Dermis blood vessel endothelial cell (primary cell): Measurements from ENCODE around the gene JOSD2. TPM values are rescaled to one million over a fixed set of nuclear protein-coding genes. Genes with fewer than 3 reads are reported as not detected.

Experiments used
- DNase-seq: peaks from one replicate; pipeline ENCODE4 v3.0.0; 2010
- total RNA-seq: library from RNA; depleted of rRNA; stranded (reverse); fragments of >200 nt; gene quantifications from 2 replicates; pipeline ENCODE4 v1.2.3, GENCODE V29; 2014

The JOSD2 gene
- total RNA-seq, 1 donor from 2014 or later, result 18.0 TPM

GRCh38 chr19:50512999-50513745, 2.2 kb upstream of the JOSD2 start:
- DNase-seq, result no peak

DNA sequence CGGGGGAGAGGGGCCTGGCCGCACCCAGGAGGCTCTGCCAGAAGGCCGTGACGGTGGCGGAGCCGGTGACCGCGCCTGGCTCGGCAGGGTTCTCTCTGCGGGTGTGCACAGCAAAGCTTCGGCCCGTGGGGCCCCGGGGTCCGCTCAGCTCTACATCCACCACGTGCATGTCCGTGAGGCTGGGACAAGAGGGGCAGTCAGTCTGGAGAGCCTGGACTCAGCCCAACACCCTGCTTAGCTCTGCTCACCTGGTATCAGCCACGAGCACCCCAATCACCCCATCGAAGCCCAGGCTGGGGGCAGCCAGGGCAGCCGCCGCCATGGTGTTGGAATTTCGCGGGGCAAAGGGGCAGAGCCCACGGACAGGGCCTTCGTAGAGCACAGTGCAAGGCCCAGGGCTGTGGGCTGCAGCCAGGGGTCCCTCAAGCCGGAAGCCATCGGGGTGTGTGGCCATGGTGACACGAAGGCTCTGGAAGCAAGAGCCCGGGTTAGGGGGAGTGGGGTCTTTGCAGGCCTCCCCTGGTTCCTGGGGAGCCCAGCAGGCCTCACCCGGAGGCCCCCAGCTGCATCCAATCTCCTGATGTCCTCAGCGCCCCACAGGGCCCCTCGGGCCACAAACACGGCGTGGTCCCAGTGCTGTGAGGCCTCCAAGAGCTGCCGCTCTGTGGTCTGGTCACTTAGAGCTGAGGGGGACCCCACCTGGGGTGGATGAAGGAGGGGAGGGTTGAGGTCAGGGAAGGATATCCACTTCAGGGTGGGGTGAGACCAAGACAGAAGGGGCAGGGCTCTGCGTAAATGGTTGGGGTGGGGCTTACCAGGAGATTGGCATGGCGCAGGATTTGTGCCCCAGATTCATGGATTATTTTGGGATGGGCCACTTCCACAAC, 1.4 kb upstream of the JOSD2 start:
- DNase-seq, result no peak

DNA sequence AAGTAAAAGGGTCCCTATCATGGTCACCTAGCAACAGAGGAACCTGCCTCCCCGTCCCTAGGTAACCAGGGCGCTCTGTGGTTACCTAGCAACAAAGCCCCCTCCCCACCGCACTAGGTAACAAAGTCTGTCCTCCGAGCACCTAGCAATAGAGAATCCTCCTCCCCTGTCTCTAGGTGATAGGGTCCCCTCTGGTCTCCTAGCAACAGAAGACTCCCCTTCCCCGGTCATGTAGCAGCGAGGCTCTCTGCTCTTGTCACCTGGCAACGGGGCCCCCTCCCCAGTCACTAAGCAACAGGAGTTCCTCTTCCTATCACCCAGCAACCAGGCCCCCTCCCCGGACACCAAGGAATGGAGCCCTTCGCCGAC, 307 bp downstream of the JOSD2 start:
- no peak for DNase-seq

DNA sequence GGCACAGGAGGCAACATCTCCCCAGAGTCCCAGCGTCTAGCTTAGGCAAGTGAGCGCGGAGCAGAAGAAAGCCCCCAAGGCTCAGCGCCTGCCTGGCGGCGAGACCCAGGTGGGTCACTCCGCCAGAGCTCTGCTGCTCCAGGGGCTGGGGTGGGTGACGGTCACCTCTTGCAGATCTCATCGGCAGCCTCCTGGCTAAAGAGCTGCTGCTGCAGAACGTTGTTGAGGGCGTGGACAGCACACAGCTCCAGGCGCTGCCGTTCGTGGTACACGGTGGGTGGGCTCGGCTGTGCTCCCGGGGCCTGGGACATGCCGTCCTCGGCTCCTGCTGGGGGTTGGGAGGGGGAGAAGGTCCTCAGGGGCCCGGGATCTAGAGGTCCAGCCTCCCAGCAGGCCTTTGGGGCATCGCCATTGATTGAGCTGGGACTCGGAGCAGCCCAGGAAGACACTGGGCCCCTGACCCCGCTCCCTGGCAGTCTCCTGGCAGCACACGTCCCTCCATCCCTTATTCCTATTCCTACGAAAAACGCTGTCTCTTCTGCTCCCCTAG, 795 bp downstream of the JOSD2 start:
- no peak for DNase-seq

DNA sequence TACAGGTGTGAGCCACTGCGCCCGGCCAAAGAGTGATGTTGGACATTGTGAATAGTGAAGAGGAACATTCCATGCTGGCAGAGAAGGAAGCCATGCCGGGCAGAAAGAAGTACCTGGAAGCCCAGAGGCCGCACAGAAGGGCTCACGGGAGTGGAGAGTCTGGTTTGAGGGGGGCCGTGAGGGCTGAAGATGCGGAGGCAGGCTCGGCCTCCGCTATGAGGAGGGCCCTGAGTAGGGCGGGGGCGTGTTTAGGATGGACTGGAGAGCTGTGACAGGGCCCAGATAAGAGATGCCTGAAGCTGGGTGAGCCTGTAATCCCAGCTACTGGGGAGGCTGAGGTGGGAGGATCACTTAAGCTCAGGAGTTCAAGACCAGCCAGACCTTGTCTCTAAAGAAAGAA, 1.6 kb downstream of the JOSD2 start:
- no peak for DNase-seq

DNA sequence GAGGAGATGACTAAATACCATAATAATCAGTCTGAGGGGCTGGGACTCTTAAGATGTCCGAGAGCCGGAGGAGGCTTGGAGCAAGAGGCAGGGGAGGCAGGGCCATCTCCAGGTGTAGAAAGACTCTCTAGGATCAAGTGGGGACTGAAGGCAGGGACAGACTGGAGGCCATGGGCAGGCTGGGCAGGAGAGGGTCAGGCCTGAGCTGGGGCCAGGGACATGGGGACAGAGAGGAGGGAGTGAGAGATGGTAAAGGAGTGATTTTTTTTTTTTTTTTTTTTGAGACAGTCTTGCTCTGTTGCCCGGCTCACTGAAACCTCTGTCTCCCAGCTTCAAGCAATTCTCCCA, 2.2 kb downstream of the JOSD2 start:
- DNase-seq, result no peak

GRCh38 chr19:50507376-50507775, 3.6 kb downstream of the JOSD2 start:
- no peak for DNase-seq

GRCh38 chr19:50506700-50507099, 4.3 kb downstream of the JOSD2 start:
- DNase-seq, result no peak

DNA sequence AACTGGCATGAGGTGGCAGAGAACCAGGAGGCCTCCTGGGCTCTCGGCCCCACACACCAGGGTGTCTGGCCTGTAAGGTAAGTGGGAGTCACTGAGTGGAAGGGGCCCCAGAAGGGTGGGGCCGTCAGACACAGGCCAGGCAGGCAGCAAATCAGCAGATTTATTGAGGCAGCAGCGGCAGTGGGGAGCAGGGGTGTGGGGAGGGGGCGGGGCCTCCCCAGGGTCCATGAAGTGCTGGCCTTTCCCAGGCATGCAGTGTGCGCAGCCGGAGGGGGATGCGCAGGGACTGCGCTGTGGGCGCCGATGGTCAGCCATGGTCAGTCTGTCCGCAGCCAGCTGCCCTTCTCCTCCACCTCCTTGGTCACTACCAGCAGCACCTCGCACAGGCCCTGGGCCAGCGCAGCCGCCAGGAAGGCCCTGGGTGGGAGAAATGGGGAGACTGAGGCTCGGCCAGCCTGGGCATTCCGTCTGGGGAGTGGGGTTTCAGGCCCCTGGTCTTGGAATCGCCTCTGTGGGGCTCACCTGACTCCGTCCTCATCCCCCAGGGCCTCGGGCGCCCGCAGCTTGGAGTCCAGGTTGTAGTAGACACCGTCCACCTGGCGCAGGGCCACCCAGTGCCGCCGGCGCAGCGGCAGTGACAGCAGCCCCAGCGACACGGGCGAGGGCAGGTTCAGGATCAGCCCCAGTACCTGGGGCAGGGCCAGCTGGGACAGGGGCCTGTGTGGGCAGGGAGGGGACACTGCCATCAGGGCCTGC, 5.0 kb downstream of the JOSD2 start:
- no peak for DNase-seq

DNA sequence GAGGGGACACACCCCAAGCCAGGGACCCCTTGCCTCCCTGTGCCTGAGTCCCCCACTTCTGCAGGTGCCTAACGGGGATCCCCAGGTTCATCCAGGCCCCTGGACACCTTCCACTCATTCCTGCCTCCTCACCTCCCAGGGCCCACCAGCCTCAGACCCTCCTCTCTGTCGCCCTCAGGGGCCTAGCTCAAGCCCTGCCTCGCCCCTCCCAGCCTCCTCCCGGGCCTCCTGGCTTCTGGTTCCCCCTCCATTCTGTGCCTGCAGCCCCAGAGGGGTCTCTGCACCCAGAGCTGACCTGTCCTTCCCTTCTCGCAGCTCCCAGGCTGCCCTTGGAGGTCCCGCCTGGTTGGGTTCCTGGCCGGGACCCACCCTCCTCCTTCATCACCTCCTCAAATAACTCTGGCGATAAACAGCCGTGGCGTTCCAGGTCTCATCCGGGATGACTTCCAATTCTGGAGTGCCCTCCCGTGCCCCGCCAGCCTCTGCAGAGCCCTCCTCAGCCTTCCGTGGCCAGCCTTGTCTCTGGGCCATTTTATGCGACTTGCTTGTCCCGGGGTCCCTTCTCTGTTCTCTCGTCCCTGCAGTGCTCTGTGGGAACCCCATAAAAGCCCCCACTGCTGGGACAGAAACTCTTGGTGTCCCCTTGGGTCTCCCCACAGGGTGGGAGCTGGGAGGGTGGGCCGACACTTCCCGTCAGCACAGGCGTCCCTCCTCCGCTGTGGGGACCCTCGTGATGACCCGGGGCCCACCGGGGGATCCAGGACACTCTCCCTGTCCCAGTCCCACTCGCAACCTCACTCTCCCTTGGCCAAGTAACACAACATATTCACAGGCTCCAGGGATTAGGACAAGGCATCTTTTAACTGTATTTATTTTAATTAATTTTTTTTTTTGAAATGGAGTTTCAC, 9.2 kb downstream of the JOSD2 start:
- no peak for DNase-seq

- DNase-seq, result no peak
These were observed 9.8 kb downstream of the JOSD2 start for GRCh38 chr19:50501186-50501567.

- DNase-seq, result no peak
These were observed 10.2 kb downstream of the JOSD2 start for GRCh38 chr19:50500753-50501151.

DNA sequence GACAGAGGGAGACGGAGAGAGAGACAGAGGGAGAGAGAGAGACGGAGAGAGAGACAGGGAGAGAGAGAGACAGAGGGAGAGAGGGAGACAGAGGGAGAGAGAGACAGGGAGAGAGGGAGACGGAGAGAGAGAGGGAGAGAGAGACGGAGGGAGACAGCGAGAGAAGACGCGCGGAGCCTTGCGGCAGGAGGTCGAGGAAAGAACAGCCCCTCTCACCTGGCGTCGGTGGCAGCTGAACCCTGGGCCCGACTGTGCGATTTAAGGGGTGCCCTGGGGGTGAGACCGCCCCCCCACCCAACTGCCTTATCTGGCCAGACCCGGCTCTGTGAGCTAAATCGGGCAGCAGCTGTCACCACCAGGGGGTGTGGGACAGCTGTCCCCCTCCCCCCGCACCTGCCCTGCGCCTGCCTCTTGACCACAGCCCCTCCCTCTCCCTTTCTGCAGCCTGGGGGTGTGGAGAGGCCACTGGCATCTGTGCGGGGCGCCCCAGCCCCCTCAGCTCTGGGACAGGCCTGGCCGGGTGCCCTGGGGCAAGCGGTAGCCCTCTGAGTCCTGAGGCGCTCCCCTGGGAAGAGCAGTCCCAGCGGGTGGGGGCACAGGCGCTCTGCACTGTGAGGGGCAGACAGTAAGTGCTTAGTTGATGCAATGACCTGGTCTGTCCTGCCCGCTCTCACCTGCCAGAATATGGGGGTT, 10.8 kb downstream of the JOSD2 start:
- no peak for DNase-seq

DNA sequence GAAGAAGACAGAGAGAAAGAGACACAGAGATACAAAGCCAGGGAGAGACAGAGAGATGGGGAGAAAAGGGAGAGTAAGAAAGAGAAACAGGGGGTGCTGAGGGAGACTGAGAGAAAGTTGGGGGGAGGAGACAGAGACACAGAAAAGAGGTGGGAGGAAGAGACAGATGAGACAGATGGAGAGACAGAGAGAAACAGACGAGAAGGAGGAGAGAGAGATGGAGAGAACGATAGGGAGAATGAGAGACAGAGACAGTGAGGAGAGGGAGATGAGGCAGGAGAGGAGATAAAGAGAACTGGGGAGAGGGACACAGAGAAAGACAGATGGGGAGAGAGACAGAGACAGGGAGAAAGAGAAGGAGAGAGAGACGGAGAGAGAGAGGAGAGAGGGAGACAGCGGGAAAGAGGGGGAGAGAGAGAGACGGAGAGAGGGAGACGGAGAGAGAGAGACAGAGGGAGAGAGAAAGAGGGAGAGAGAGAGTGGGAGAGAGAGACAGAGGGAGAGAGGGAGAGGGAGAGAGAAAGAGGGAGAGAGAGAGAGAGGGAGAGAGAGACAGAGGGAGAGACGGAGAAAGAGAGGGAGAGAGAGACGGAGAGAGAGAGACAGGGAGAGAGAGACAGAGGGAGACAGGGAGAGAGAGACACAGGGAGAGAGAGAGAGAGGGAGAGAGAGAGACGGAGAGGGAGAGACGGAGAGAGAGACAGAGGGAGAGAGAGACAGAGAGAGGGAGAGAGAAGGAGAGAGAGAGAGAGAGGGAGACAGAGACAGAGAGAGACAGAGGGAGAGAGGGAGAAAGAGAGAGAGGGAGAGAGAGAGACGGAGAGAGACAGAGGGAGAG, 12.6 kb downstream of the JOSD2 start:
- DNase-seq, result no peak

DNA sequence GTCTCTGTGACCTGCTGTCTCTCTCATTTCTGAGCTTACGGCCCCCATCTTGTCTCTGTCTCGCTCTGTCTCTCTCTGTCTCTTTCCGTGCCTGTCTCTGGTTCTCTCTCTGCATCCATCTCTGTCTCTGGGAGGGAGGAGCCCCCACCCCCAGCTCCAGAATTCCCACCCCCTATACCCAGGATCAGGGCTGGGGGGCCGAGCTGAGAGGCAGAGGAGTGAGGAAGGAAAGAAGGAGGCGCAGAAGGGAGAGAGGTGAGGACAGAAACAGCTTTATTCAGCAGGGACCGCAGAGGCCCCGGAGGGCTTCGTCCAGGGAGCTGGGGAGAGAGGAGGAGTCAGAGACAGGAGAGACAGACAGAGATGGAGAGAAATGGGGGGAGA, 14.0 kb downstream of the JOSD2 start:
- no peak for DNase-seq

DNA sequence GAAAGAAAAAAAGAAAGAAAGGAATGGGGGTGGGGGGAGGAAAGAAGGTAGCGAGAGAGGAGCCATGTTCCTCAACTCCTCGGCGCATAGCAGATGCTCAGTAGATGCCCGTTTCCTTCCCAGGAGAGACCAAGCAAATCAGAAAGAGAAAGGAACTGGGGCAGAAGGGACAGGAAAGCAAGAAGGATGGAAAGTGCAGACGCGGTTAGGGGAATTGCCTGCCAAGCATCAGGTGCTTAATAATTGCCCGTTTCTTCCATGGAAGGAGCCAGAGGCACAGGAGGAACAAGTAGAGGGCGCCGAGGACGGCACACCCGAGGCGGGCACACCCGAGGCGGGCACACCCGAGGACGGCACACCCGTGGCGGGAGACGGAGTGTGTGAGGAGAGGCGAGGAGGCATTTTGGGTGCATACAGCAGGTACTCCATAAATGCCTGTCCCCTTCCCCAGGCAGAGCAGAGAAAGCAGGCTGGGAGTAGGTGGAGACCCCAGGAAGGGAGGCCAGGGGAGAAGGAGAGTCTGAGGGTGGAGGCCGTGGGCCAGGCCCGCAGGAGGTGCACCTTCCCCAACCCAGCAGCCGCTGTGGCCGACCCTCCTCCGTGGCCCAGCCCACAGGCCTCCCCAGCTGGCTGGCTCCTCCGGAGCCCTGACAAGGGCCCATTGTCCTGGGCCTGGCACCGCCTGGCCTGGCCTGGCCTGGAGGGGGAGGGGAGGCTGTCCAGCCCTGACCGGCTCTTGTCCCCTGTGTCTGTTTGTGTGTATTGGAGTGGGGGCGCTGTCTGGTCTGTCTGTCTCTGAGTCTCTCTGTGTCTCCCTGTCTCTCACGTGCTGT, 14.6 kb downstream of the JOSD2 start:
- no peak for DNase-seq

DNA sequence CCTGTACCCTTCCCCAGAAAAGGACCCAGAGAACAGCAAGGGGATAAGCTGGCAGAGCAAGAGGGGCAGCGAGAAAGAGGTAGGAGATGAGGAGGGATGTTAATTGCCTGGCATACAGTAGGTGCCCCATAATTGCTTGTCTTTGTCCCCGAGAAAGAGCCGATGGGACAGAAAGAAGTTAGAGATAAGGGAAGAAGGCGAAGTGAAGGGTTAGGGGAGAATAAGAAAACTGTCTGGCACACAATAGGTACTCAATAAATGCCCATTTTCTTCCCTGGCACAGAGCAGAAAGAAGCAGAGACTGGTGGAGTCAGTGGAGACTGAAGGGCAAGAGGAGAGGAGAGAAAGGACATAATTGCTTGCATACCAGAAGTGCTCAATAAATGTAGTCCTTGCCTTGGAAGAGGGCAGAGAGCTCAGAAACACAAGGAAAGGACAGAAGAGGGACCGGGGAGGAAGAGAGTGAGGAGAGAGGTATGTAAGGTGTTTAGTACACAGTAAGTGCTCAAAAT, 15.9 kb downstream of the JOSD2 start:
- DNase-seq, result no peak

DNA sequence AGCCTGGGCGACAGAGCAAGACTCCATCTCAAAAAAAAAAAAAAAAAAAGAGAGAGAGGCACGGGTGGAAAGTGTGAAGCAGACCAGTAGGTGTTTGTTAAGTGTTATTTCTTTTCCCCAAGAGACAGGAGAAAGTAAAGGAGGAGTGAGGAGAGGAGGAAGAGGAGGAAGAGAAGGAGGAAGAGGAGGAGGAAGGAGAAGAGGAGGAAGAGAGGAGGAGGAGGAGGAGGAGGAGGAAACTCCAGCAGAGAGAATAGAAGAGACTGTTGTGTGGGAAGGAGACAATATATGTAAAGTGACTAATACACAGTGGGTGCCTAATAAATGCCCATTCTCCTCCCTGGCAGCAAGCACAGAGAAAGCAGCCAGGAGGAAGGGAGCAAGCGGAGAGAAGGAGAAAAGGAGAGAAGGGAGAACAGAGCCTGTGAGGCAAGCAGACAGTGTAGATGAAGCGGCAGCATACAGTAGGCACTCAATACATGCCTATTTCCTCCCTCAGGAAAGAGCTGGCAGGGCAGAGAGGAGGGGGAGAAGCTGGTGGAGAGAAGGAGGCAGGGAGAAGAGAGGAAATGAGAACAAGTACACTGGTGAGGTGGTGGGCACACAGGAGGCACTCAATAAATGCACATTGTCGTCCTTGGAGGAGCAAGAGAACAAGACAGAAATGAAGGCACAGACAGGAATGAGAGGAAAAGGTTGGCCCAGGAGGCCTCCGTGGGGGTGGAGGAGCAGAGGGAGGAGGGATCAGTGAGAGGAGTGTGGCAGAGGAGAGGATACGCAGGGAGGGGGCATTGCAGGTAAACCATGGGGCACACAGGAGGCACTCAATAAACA, 16.6 kb downstream of the JOSD2 start:
- no peak for DNase-seq
